Measurements from ENCODE around the gene KIF2A. TPM values are rescaled to one million over a fixed set of nuclear protein-coding genes. Genes with fewer than 3 reads are reported as not detected.

Gene KIF2A
- total RNA-seq, 5 donors from 2014 or later (not counting 1 experiment from before 2014, with no cell fraction given), result 99.8 to 122 (median 107) TPM

GRCh38 chr5:62431735-62432620 is 126.0 kb downstream of the KIF2A start:
- no peaks in the 10 kb centered on the region for H3K9me3 Mint-ChIP-seq
- peaks cover 32 to 35% (median 35%) of the 10 kb centered on the region in 3 donors for H3K4me1 Mint-ChIP-seq
- Histone ChIP-seq H3K4me1 (ENCODE audit: control insufficient read depth in 1 of 2, extremely low read depth in 1 of 2, insufficient read depth in 2 of 2, low read length in 2 of 2) (no peaks in the 10 kb centered on the region), H3K27me3 (replicated peaks in 1 of 2; ENCODE audit: control insufficient read depth in 2 of 2, extremely low read depth in 1 of 2, insufficient read depth in 2 of 2, low read length in 1 of 2) (no peaks in the 10 kb centered on the region), H3K36me3 (ENCODE audit: control insufficient read depth in 2 of 2, extremely low read depth in 1 of 2, insufficient read depth in 1 of 2, low read length in 1 of 2) (no peaks in the 10 kb centered on the region), H3K27ac (ENCODE audit: low read length) (no peak overlapping the region), H3K9me3 (no peaks in the 10 kb centered on the region), H3K4me3 (ENCODE audit: control insufficient read depth in 1 of 2, extremely low read depth in 1 of 2, low read length in 1 of 2) (no peak overlapping the region)
- ATAC-seq (replicated peaks in 1 of 4) (no peak), DNase-seq (no peak)
- no peak overlapping the region for H3K27ac Mint-ChIP-seq
- ChIA-PET CTCF (interaction anchor here (0.8 kb wide), 2 partner anchors 12 to 63 kb away, joined by 3 to 5 read pairs; no protein-coding TSS in a partner anchor), POLR2A (interaction anchor here in 1 of 2 donors (0.6 kb wide), 2 partner anchors 9 to 39 kb away, joined by 3 to 6 read pairs; no protein-coding TSS in a partner anchor)
- H3K4me3 Mint-ChIP-seq, result no peak overlapping the region
- WGBS (ENCODE audit: insufficient coverage), result 91% methylated on average over 7 of the region's 11 CpGs
- peaks cover 15% of the 10 kb centered on the region for H3K36me3 Mint-ChIP-seq
- no peaks in the 10 kb centered on the region for H3K27me3 Mint-ChIP-seq

GRCh38 chr5:62432621-62433064 is 126.6 kb downstream of the KIF2A start:
- peaks cover 17% of the 10 kb centered on the region for H3K36me3 Mint-ChIP-seq
- ChIA-PET CTCF (interaction anchor here (0.8 kb wide), 2 partner anchors 11 to 62 kb away, joined by 3 to 5 read pairs; no protein-coding TSS in a partner anchor), POLR2A (interaction anchor here in 1 of 2 donors (0.6 kb wide), 1 partner anchor 8 kb away, joined by 3 read pairs; no protein-coding TSS in a partner anchor)
- Histone ChIP-seq H3K4me3 (ENCODE audit: control insufficient read depth in 1 of 2, extremely low read depth in 1 of 2, low read length in 1 of 2) (no peak overlapping the region), H3K36me3 (ENCODE audit: control insufficient read depth in 2 of 2, extremely low read depth in 1 of 2, insufficient read depth in 1 of 2, low read length in 1 of 2) (no peaks in the 10 kb centered on the region), H3K4me1 (ENCODE audit: control insufficient read depth in 1 of 2, extremely low read depth in 1 of 2, insufficient read depth in 2 of 2, low read length in 2 of 2) (no peaks in the 10 kb centered on the region), H3K27me3 (replicated peaks in 1 of 2; ENCODE audit: control insufficient read depth in 2 of 2, extremely low read depth in 1 of 2, insufficient read depth in 2 of 2, low read length in 1 of 2) (no peaks in the 10 kb centered on the region), H3K9me3 (no peaks in the 10 kb centered on the region), H3K27ac (ENCODE audit: low read length) (no peak overlapping the region)
- peaks cover 32 to 35% (median 32%) of the 10 kb centered on the region in 3 donors for H3K4me1 Mint-ChIP-seq
- no peak for ATAC-seq (replicated peaks in 1 of 4)
- no peak for DNase-seq
- H3K27ac Mint-ChIP-seq, result no peak overlapping the region
- no peaks in the 10 kb centered on the region for H3K27me3 Mint-ChIP-seq
- no CpG with 5 or more reads among the region's 5 CpGs for whole genome bisulfite sequencing (ENCODE audit: insufficient coverage)
- H3K4me3 Mint-ChIP-seq, result no peak overlapping the region
- H3K9me3 Mint-ChIP-seq, result no peaks in the 10 kb centered on the region

Other genes starting within 250 kb of the KIF2A start
- 10 to 100 TPM; 18.5 to 27.5 (median 25.4) TPM for gene DIMT1, start 97.7 kb downstream of the KIF2A start, total RNA-seq
- gene IPO11, start 106.6 kb downstream of the KIF2A start, total RNA-seq, result 10 to 100 TPM; 17.4 to 25.7 (median 24.7) TPM

Data from T-cell (primary cell).